HG02571 (cell line): ENCODE results near the gene LENEP.

ENCODE experiments used
- ATAC-seq: cut with Tn5 transposase; IDR thresholded peaks from one replicate; pipeline ENCODE4 v1.9.1; 2021; ENCODE audit warnings: mild to moderate bottlenecking, moderate library complexity; ENCODE audit not compliant: unreplicated experiment

The LENEP gene

DNA sequence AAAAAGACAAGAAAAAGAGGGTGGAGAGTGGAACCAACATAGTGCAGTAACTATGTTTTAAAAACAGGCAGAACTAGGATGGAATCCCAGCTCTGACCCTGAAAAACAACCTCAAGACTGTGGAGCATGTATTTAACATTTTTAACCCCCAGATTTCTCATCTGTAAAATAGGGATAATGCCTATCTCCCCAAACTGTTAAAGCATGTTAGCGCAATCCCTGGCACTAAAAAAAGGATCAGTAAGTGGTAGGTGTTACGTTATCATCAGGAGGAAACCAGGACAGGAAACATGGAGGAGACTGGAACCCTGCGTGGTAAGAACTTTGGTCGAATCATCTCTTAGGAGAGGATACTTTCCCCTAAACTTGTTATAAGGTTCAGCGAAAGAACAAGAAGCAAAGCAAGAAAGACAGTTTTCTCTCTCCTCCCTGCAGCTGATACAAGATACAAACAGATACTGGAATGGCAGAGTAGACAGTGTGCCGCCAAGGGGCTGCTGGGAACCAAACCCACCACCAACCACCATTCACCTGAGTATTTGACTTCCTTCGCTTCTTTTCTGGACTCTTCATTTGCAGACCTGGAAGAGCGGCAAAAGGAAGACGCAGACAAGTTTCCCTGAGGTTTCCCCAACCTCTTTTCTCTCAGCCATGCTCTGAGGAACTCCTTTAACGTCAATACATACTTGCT is 32.8 kb upstream of the LENEP start:
- no peak for ATAC-seq

DNA sequence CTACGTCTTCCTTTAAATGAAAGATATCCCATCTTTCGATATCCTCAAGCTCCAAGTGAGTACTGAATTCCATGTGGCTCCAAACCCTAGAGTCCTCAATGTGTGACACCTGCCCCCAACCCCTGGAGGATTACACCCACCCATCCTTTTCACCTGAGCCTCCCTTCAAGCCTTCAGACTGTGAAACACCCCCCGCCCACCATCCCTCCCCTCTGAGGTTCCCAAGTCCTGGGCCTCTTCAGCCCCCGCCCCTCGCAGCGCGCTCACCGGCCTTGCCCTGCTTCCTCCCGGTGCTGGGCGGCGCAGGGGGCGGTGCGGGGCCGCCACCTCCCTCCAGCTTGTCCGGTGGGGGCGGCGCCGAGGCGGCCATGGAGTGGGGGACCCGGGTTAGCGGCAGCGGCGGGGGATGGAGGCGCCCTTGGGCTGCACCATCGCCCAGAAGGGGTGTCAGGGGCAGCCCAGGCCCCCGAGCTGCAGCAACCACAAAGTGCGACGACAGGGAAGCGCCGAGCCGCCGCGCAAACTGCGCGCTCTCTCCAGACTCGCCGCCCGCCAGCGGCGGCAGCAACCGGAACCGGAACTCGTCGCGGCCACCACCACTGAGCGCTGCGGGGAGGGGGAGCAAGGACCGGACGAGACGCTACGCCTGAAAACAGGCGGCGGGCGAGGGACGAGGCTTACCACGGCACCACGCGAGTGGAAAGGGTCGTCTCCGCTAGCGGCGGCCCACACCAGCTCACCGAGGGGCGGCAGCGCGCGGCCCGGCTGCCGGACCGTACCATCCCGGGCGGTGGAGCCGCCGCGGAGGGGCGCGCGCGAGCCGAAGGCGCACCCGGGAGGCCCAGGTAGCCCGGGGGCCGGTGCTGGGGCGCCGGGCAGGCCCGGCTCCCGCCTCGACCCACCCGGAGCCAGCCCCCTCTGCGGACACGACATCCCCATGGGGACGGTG is 31.9 kb upstream of the LENEP start, which contains the start of gene PYGO2:
Gene PYGO2, minus strand, starts transcription at position 576 of the 949 bp plus-strand sequence. Its CDS starts 206 bp downstream, at position 370.
- ATAC-seq, result peak; percentile 80

DNA sequence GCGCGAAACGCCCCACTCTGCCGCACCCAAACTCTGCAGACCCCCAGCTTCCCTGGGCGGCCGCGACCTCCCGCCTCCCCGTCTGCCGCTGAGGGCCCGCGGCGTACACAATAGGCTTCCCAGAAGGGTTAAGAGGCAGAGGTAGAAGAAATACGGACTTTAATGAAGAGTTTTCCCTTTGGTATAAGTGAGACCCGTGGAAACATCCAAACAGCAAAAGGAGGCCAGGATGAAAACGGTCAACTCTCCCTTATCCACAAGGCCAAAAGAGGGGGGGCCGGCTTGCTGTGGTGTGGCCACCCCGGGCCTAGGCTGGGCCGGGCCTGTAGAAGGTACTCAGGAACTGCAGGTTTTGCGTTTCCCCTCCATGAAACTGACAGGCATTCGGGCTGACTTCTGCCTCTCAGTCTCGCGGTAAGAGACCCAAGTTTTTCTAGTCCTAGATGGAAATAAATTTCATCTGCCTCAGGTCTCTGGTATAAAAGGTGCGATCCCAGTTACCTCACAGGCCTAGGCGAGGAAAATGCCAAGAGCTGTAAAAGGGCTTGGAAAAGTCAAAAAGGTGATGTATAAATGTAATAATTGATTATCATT is 31.1 kb upstream of the LENEP start:
- ATAC-seq, result no peak

DNA sequence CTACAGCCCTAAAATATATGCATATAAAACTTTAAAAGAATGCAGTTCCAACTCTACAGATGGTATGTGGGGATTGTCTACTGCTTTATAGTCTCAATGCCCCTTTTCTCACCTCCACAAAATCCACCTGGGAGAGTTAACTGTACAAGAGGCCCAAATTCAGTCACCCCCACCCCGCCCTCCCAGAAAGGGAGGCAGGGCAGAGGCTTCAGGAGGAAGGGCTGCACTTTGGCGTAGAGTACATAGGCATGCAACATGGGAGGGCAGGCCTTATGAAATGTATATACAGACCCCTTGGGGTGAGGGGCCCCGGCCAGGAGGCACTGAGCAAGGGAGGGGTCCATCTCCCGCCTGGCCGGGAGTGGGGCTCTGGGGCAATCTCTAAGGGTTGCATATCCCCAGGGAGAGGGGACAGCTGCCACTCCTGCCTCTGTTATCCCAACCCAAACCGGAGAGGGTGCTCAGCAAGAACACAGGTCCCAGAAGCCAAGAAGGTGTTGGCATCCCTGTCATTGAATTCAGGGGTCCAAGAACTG is 30.5 kb upstream of the LENEP start:
- ATAC-seq, result no peak

DNA sequence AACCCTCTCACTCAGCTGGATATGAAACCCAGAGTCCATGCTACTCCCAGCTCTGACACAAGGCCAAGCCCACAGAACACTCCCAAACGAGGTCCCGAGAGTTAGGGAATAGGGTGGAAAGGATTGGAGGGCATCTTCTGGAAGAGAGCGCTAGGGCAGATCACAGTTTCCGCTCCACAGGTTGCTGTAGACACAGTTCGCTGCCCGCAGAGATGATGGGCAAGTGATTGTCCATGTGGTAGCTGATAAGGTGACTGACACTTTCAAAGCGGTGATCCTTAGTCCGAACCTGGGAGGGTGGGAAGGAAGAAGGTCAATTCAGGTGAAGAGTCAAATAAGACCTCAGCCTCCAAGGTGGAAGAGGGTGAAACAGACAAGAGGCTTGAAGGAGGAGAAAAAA is 29.7 kb upstream of the LENEP start:
- ATAC-seq, result no peak

DNA sequence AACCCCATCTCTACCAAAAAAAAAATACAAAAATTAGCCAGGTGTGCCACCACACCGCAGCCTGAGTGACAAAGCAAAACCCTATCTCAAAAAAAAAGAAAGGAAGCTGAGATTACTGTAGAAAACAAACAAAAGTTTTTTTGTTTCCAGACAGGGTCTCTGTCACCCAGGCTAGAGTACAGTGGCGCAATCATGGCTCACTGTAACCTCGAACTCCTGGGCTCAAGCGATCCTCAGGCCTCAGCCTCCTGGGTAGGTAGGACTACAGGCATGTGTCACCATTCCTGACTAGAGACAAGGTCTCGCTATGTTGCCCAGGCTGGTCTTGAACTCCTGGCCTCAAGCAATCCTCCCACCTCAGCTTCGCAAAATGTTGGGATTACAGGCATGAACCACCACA is 29.0 kb upstream of the LENEP start:
- ATAC-seq, result no peak

DNA sequence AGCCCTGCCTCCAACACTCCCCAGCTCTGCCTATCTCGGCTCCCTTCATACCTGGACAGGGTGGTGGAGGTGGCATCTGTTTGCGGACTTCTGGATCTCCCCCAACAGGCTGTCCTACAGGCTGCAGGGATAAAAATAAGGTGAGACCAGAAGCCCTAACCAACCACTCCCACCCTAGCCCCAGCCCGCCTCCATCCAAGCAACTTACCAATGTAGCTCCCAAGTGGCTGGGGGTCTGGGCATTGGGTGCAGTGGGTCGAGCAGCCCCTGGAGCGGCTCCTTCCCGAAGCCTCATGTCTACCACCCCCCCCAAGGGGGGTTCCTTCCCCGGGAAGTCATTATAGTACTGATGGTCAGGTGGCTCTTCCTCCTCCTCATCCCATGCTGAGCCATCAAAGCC is 27.3 kb upstream of the LENEP start:
- no peak for ATAC-seq

DNA sequence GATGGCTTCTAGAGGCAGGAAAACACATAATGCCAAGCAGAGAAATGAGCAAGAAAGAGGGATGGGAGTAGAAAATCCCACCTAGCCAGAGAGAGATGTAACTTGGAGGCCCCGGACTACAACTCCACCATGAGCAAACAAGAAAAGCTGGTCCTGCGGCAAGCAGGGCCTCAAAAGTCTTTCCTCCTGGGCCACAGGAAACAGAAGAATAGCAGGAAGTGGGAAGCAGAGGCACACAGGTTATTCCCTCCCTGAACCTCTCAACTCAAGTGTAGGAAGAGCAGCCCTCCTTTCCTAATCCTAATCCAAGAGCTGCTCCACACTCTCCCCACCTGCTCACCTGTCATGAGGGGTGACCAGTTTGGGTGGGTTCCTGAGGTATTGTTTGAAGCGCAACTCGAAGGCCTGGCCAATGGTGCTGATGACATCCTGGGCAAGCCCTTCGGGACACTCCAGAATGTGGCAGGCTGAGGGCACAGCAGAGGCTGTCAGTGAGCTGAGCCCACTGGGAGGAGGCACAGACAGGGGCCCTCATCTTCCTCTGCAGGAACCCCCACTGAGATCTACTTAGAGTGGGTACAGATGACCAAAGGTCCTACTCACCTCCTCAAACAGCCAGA is 25.9 kb upstream of the LENEP start:
- ATAC-seq, result no peak

DNA sequence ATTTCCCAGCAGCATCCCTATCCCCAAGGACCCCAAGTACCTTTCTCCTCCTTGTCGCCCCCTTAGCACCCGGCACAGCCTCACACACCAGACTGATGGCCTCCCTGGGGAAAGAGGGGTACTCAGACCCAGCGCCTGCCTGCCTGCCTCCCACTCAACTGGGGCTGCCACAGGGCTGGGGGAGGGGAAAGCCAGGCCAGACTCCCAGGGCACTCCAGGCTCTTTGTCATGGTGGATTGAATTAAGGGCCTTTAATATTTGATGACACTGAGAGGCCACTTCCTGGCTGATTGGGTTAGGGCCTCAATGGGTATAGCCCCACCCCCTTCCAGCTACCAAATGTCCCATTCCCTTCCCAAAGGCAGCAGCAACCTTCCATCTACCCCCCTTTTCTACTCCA is 24.7 kb upstream of the LENEP start:
- no peak for ATAC-seq

DNA sequence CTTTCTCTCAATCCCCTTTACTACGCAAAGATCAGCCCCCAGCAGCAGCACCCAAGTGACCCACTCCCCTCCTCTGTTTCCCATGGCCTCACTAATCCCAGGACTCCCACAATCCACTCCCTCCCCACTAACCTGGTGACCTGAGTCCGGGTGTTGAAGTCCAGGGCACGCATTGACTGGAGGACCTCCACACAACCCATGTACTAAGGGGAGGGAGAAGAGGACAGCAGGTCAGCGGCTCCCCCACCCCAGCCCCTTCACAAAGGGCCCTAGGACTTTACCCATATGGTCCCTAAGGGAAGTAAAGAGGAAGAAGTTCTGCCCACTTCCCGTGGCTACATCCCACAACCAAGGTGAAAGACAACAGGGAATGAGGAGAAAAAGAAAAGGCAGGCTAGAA is 24.1 kb upstream of the LENEP start:
- no peak for ATAC-seq

DNA sequence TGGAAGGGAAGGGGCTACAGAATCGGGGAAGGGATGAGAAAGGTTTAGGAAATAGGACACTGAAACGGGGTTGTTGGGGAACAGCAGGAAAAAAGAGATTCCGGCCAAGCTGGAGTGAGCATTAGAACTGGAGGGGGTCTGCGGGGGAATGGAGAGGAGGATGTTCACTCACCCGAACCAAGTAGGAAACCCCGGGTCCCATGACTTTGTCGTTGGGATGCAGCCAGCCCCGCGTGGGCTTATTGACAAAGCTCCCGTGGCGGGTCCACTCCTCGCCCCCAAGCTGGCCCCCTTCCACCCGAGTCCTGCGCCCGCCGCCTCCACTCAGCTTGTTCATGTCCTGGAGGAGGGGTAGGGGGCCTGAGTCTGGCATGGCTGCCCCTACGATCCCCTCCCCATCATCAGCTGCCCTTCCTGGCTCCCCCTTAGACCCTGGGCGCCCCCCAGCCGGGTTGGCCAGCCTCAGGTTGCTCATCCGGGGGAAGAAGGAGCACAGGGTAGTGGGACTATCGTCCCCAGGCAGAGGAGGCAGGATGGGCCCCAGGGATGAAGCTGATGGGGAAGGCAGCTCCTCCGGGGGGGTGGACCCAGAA is 23.4 kb upstream of the LENEP start:
- no peak for ATAC-seq

DNA sequence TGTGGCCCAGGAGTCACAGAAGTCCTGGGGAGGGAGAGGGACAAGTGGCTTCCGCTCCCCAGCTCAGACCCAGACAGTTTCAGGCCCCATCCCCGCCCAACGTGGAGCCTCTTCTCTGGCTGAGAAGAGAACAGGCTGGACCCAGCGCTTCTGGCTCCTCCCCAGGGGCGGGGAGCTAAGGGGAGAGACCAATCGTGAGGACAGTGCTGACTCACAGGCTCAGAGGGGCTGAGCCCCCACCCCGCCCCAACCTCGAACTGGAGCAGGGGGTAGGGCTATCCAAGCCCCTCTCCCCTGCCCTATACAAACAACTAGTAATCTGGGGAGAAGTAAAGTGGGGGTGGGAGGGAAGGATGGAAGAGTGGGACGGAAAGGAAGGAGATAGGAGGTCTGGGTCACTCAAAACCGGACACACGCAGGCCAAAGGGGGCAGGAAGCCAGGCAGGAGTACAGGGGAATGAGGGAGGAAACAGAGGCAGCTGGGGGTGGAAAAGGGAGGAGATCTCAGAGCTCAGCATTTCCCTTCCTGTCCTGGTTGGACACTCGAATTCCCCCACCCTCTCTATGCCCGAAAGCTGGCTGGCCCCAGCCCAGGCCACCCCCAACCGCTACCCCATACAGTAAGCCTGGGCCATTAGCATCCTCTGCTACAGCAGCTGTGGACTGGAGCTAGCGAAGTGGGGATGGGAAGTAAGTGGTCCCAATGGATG is 22.6 kb upstream of the LENEP start, which contains the start of gene SHC1:
Gene SHC1, minus strand, starts transcription at position 117 of the 710 bp plus-strand sequence. CDS start 221 bp downstream, outside the sequence.
- no peak for ATAC-seq

DNA sequence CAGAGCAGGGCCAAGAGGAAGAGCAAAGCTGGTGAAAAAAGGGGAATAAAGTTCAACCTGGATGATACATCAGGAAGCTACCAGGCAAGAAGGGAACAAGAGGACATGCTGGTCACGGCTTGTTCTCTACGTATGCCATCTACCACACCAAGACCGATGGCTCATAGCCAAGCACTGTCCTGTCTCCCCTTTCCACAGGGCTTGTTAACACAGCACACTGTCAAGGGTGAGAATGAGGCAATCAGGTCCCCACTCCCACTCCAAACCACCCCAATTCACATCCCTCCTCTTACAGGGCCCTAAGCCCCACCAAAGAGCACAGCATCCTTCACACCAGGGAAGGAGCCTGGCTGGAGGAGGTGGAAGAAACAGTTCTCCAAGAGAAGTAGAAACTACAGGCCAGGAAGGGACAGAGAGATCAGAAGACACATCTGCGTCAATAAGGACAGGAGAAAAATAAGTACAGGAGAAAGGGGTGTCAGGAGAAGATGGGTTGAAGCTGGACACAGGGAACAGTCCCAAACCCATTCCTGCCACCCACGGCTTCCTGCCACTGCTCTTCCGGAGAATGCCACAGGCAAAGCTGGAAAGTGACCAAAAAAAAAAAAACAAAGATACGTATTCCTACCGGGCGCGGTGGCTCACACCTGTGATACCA is 21.9 kb upstream of the LENEP start:
- no peak for ATAC-seq

DNA sequence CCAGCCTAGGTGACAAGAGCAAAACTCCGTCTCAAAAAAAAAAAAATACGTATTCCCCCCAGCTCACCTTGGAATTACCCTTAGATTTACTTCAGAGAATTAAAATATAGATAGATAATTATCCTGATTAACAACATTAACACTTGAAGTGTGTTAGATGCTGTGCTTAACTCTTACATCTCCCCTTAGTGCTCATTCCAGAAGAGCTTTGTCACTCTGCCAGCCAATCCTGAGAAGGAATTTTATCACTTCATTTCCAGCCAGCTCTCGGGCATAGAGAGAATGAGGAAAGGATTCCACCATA is 21.2 kb upstream of the LENEP start:
- ATAC-seq, result no peak

DNA sequence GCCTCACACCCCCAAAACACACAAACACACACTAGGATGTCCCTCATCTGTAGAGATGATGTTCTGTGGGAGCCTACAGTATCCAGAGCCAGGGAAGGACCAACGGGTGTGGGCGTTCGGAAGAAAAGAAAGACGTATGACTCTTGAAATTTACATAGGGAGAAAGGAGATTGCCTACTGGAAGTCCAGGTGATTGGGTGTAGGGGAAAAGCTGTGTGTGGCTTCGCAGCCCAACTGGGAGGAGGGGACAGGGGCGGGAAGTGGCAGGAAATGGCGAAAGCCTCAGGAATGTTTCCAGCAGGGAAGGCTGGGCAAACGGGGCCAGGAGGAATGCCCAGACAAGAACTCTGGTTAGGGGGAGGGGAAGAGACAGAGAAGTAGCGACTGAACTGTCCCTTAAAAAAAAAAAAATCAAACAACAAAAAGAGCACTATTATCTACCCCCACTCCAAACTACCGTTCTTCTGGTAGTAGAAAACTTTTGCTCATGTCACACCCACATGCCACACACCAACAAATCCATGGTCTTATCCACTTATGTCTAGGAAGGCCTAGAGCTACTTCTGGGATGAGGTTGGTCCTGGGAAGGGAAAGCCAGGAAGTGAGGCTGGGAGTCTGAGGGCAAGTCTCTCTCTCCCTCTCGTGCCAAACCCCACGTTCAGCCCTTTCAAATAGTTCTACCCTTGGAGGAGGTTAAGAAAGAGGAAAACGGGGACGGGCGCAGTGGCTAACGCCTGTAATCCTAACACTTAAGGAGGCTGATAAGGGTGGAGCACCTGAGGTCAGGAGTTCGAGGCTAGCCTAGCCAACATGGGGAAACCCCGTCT is 20.7 kb upstream of the LENEP start:
- ATAC-seq, result no peak

DNA sequence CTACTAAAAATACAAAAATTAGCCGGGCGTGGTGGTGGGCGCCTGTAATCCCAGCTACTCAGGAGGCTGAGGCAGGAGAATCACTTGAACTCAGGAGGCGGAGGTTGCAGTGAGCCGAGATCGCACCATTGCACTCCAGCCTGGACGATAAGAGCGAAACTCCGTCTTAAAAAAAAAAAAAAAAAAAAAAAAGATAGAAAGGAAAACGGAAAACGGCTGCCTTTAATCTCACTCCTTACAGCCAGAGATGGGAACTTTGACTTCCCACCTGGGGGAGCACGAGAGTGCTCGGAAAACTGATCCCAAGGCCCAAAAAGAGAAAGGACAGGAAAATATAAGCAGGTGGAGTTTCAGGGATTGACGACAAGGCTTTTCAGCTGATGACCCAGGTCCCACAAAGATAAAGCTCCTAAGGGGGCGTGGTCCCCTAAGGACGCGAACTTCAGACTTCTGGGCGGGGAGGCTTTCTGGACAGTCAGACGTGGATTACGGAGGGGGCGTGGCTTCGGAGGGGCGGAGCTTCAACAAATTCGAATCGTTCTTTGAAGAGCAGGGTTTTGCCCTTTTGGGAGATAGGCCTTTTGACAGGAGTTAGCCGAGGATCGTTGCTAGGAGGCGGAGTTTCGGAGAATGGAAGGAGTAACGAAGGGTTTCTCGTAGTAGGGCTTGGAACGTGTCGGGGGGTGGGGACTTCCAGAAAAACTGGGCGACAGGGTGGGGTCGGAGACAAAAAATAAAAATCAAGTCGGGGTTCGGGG is 19.9 kb upstream of the LENEP start:
- no peak for ATAC-seq

DNA sequence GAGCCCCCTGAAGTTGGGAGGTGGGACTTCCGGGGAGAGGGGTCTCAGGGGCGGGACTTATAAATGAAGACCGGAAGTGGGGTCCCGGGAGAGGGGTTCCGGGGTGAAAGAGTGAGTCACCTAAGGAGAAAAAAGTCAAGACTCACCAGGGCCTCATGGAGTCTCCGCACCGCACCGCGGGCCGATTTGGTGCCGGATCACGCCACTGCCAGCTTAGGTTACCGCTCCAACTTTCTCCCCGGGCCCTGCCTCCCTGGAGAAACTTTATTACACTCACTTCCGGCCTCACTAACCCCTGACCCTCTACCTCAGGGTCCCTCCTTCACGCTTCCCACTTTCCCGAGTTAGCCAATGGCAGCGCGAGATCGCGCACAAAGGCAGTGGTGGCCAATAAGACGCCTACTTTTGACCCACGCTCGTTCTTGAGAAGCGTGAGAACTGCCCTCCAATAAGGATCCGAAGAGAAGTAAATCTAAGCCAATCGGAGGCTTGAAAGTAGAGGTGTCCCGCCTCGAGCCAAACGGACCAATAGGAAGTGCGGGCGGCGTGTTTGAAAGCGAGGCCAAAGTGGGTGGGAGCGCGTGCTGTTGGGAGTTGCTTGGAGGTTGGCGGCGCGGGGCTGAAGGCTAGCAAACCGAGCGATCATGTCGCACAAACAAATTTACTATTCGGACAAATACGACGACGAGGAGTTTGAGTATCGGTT is 19.1 kb upstream of the LENEP start, which contains the start of gene CKS1B:
Gene CKS1B, plus strand, starts transcription at position 580 of the 706 bp plus-strand sequence. Its CDS starts 65 bp downstream, at position 645.
- peak; percentile 70 for ATAC-seq
